ENCODE results near the gene MRPS34.

Gene MRPS34

GRCh38 chr16:1791256-1791942 lies 18.5 kb upstream of the MRPS34 start:
- no peak overlapping the region for H3K4me3 ChIP-seq (replicated peaks; ENCODE audit: low read depth, low read length)
- no peak for DNase-seq (ENCODE audit: low read depth)
- no peak for TF ChIP-seq CTCF (IDR thresholded peaks at IDR 0.05; ENCODE audit: low read length, missing control alignments)

GRCh38 chr16:1790611-1791255 lies 17.8 kb upstream of the MRPS34 start:
- no peak for TF ChIP-seq CTCF (IDR thresholded peaks at IDR 0.05; ENCODE audit: low read length, missing control alignments)
- DNase-seq (ENCODE audit: low read depth), result no peak
- no peak overlapping the region for H3K4me3 ChIP-seq (replicated peaks; ENCODE audit: low read depth, low read length)

GRCh38 chr16:1790261-1790610 lies 17.3 kb upstream of the MRPS34 start:
- TF ChIP-seq CTCF (IDR thresholded peaks at IDR 0.05; ENCODE audit: low read length, missing control alignments), result no peak
- H3K4me3 ChIP-seq (replicated peaks; ENCODE audit: low read depth, low read length), result no peak overlapping the region
- no peak for DNase-seq (ENCODE audit: low read depth)

DNA sequence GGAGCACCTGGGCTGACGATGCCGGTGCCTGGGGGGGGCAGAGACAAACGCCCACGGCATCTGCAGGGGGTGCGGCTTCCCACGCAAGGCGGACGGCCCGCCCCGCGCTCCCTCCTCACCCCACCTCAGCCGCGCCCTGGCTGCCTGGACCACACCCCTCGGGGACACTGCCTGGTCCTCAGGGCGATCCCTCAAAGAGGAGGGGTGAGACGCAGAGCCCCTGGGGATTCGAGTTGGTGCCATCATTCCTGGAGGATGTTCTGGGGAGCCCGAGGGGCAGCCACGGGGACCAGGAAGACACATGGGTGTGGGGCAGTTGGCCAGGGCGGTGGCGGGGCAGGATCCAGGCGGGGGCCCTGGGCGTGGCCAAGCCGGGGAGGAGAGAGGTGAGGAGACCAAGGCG lies 16.7 kb upstream of the MRPS34 start:
- no peak for DNase-seq (ENCODE audit: low read depth)
- H3K4me3 ChIP-seq (replicated peaks; ENCODE audit: low read depth, low read length), result no peak overlapping the region
- TF ChIP-seq CTCF (IDR thresholded peaks at IDR 0.05; ENCODE audit: low read length, missing control alignments), result no peak

DNA sequence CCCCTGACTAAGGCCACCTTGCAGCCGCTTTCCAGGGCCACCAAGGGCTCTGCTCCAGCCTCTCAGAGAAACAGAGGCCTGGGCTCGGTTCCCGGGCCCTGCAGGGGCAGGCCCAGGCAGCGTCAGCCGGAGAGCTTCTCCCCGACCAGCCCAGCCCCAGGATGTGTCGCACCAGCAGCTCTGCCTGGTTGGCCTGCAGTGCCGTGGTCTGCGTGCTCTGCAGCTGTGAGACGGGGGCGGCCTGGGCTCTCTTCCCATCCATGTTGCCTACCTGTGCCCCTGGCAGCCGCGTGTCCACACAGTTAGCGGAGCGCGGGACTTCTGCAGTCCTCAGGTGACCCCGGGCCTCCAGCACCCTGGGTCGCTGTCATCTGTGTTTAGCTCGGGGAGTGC lies 15.8 kb upstream of the MRPS34 start:
- DNase-seq (ENCODE audit: low read depth), result no peak
- no peak for TF ChIP-seq CTCF (IDR thresholded peaks at IDR 0.05; ENCODE audit: low read length, missing control alignments)
- no peak overlapping the region for H3K4me3 ChIP-seq (replicated peaks; ENCODE audit: low read depth, low read length)

DNA sequence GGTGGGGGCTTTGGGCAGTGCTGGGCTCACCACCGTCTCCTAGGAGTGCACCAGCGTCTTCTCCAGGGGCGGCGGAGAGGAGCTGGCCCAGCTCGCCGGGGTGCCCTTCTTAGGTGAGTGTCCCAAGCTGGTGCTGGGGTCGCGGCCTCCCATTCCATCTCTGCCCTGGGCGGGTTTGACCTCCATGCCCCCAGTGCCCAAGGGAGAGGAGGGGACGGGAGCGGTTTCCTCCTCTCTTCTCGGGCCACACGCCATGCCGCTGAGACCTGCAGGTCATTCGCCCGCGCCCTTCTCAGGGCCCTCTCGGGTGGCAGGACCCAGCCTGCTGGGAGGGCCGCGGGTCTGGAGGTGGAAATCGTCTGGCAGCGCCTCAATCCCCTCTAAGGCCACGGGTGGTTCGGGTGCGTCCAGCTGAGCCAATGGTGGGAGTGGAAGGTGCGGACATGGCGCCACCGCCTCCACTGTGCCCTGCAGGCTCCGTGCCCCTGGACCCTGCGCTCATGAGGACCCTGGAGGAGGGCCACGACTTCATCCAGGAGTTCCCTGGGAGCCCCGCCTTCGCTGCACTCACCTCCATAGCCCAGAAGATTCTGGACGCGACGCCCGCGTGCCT lies 15.3 kb upstream of the MRPS34 start:
- DNase-seq (ENCODE audit: low read depth), result no peak
- no peak for TF ChIP-seq CTCF (IDR thresholded peaks at IDR 0.05; ENCODE audit: low read length, missing control alignments)
- no peak overlapping the region for H3K4me3 ChIP-seq (replicated peaks; ENCODE audit: low read depth, low read length)
